Chondrocyte (in vitro differentiated cells): ENCODE data around the gene LRRC32. TPM values are rescaled to one million over a fixed set of nuclear protein-coding genes. Genes with fewer than 3 reads are reported as not detected.

Experiments used
- DNase-seq: peaks from one replicate; pipeline ENCODE4 v3.0.0; 2021; ENCODE audit warnings: mixed read lengths, low spot score
- H3K27ac Mint-ChIP-seq: one replicate; pipeline ENCODE4 v1.8.0; 2021; ENCODE audit warnings: mild to moderate bottlenecking, moderate library complexity, mixed read lengths; ENCODE audit not compliant: unreplicated experiment
- H3K27me3 Mint-ChIP-seq: 2 replicates; pipeline ENCODE4 v1.8.0; 2021; ENCODE audit warnings: low read depth, mixed read lengths
- H3K36me3 Mint-ChIP-seq: 2 replicates; pipeline ENCODE4 v1.8.0; 2021; ENCODE audit warnings: low read depth, mixed read lengths
- H3K4me1 Mint-ChIP-seq: 2 replicates; pipeline ENCODE4 v1.8.0; 2021; ENCODE audit warnings: low read depth, mild to moderate bottlenecking, mixed read lengths
- H3K4me3 Mint-ChIP-seq: one replicate; pipeline ENCODE4 v1.8.0; 2021; ENCODE audit warnings: mild to moderate bottlenecking, moderate library complexity, mixed read lengths; ENCODE audit not compliant: unreplicated experiment
- H3K9me3 Mint-ChIP-seq: 2 replicates; pipeline ENCODE4 v1.8.0; 2021; ENCODE audit warnings: low read depth, mixed read lengths
- CTCF ChIP-seq: fragments of 200-600 bp; sonication (generic); IDR thresholded peaks from 2 replicates; pipeline ENCODE4 v1.5.0; 2021; ENCODE audit warnings: antibody characterized with exemption, mild to moderate bottlenecking, moderate library complexity
- total RNA-seq: library from RNA; stranded (reverse); gene quantifications from 3 replicates; pipeline ENCODE4 v1.2.1, GENCODE V29; 2021

Gene LRRC32
- total RNA-seq, 1 donor from 2014 or later, result 367 TPM

- Mint-ChIP-seq H3K27me3 (no peaks in the 10 kb centered on the region), H3K36me3 (no peaks in the 10 kb centered on the region), H3K9me3 (peaks cover under 1% of the 10 kb centered on the region), H3K4me3 (no peak overlapping the region), H3K4me1 (peaks cover 9% of the 10 kb centered on the region), H3K27ac (no peak overlapping the region)
- no peak for DNase-seq
- TF ChIP-seq CTCF, result no peak
These were observed 19.0 kb upstream of the LRRC32 start for GRCh38 chr11:76689313-76690260.

DNA sequence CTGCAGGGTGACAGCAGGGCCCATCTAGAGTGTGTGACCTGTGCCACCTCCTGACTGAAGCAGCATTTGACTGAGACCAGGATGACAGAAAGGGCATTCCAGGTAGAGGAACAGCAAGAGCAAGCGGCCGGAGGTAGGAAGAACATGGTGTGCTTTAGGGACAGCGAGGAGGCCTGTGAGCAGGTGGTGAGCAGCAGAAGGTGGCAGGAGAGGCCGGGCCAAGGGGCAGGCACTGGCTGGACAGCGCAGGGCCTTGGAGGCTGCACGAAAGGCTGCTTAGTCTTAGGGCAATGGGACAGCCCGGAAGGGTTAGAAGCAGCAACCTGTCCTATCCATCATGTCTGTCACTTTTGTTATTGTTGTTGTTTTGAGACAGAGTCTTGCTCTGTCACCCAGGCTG, 17.6 kb upstream of the LRRC32 start:
- Mint-ChIP-seq H3K27ac (no peak overlapping the region), H3K4me1 (peaks cover 9% of the 10 kb centered on the region), H3K4me3 (no peak overlapping the region), H3K36me3 (no peaks in the 10 kb centered on the region), H3K9me3 (peaks cover 5% of the 10 kb centered on the region), H3K27me3 (no peaks in the 10 kb centered on the region)
- DNase-seq, result no peak
- no peak for TF ChIP-seq CTCF

DNA sequence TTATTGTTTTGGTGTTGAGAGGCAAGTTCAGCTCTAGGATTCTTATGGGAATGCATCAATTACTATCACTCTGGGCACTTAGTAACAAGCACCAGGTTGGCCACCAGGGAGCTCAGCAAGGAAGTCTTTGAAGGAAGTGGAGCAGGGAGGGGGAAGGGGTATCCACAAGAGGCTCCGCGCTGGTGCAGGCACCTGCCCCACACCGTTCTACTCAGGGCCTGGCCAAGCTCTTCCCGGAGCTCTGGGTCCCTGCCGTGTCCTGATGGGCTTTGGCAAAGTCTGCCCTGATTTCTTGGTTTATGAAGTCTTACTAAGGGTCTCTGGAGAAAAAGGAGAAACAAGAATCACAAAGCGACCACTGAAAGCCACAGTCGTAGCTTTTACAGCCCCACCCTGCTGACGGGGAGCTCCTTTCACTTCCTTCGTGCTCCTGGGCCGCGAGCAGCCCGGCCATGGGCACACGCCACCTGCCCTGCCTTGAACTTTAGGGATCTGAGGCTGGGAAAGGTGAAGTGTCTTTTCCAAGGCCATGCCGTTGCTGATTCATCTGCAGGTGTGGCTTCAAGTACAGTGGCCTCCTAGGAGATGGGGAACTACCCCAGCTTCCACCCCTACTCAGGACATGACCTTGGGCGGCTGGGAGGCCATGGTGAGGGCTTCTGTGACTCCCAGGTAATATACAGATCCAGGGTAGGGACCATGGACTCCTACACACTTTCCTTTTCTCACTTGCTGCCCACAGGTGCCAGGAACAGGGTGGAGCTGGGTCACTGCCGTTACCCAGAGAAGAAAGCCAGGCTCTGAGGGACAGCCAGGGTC, 15.9 kb upstream of the LRRC32 start:
- Mint-ChIP-seq H3K36me3 (no peaks in the 10 kb centered on the region), H3K27ac (no peak overlapping the region), H3K27me3 (no peaks in the 10 kb centered on the region), H3K4me3 (no peak overlapping the region), H3K4me1 (peaks cover 9% of the 10 kb centered on the region), H3K9me3 (peaks cover 5% of the 10 kb centered on the region)
- no peak for DNase-seq
- TF ChIP-seq CTCF, result no peak

DNA sequence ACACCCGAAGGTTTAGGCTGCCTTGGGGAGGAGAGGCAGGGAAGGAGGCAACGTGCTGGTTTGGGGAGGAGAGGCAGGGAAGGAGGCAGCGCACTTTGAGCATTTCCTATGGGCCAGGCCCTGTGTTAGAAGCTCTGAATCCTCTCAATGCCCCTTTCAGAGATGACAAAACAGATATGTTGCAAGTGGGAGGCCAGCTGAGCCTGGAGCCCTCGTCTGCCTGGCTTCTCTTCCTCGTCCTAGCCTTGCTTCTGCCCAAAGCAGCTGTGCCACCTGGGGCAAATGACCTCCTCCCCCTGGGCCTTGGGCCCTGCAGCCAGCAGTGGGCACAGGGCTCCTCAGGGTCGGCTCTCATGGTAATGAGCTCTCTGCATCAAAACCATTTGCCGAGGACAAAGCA, 15.3 kb upstream of the LRRC32 start:
- no peak for DNase-seq
- no peak overlapping the region for H3K4me3 Mint-ChIP-seq
- H3K27ac Mint-ChIP-seq, result no peak overlapping the region
- H3K36me3 Mint-ChIP-seq, result no peaks in the 10 kb centered on the region
- H3K9me3 Mint-ChIP-seq, result peaks cover 5% of the 10 kb centered on the region
- H3K27me3 Mint-ChIP-seq, result no peaks in the 10 kb centered on the region
- no peak for TF ChIP-seq CTCF
- peaks cover 9% of the 10 kb centered on the region for H3K4me1 Mint-ChIP-seq

DNA sequence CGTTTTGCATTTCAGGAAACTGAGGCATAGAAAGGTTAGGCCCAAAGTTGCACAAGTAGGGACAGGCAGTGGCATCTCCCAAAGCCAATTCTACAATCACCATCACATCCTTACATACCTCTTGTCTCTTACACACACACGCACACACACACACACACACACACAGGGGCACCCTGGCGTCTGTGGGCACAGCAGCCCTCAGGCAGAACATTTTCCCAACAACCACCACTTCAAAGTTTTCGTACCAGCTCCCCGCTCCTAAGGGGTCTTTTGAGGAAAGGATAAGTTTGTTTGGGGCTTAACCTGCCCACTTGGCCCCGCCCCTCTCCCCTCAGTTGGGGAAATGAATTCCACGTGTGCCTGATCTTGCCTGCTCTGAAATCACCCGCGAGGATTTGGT, 14.7 kb upstream of the LRRC32 start:
- Mint-ChIP-seq H3K27me3 (no peaks in the 10 kb centered on the region), H3K4me1 (peaks cover 13% of the 10 kb centered on the region), H3K4me3 (no peak overlapping the region), H3K36me3 (no peaks in the 10 kb centered on the region), H3K27ac (no peak overlapping the region), H3K9me3 (peaks cover 5% of the 10 kb centered on the region)
- DNase-seq, result no peak
- no peak for TF ChIP-seq CTCF
